Ovary (tissue), 3 donors: Measurements from ENCODE around the gene AUTS2.

Experiments used
- CTCF ChIP-seq, 3 donors: fragments of 450-650 bp in 2 of 3; fragments of 200-600 bp in 1 of 3; IDR thresholded peaks; one replicate each; pipeline versions ENCODE4 v1.5.1 to v1.8.0; 2016 to 2022; ENCODE audit warnings: antibody characterized with exemption in 3 of 3, mild to moderate bottlenecking in 1 of 3
- EP300 ChIP-seq: sonication (generic); formaldehyde crosslinking; IDR thresholded peaks from one replicate; pipeline ENCODE4 v1.6.1; 2017; ENCODE audit warnings: antibody characterized with exemption
- POLR2A ChIP-seq: fragments of 450-650 bp; IDR thresholded peaks from one replicate; pipeline ENCODE4 v1.6.1; 2017; ENCODE audit warnings: antibody characterized with exemption, mild to moderate bottlenecking, moderate library complexity
- donor health status: DM: no; HTN: no; CAD: no.

GRCh38 chr7:70720191-70720873 is 1122.1 kb downstream of the AUTS2 start:
- TF ChIP-seq CTCF (IDR thresholded peaks at IDR 0.05), result no peak
- TF ChIP-seq POLR2A, result no peak
- TF ChIP-seq EP300, result no peak
